ENCODE measurements around the gene FRMPD4.

FRMPD4 gene

DNA sequence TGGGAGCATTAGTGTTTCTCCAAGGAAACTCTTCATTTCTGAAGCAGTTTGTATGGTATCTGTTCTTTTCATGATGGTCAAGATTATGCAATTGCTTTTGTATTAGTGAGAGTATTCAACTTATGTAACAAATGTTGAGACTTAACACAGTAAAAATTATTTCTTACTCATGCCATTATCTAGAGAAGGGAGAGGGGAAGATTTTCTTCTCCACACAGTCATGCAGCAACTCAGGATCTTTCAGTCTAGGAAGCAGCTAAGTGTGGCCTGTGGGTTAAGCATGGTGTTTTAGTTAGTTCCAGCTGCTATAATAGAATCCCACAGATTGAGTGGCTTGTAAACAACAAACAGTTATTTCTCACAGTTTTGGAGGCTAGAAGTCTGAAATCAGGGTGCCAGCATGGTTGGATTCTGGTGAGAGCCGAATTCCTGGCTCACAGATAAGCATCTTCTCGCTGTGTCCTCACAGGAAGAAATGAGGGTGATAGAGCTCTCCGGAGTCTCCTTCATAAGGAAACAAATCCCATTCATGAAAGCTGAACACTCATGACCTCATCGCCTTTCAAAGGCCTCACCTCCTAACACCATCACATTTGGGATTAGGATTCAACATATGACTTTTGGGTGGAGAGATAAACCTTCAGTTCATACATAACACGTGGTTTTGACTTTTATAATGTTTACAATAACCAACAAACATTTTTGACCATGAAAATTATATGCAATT is 101.2 kb downstream of the FRMPD4 start:
- ATAC-seq = no peak
- no peaks in the 10 kb centered on the region for H3K4me1 Mint-ChIP-seq
- H3K9me3 Mint-ChIP-seq = no peaks in the 10 kb centered on the region
- DNase-seq = no peak
- H3K27ac Mint-ChIP-seq = no peak overlapping the region
- no peaks in the 10 kb centered on the region for H3K27me3 Mint-ChIP-seq
- H3K4me3 Mint-ChIP-seq = no peak overlapping the region

DNA sequence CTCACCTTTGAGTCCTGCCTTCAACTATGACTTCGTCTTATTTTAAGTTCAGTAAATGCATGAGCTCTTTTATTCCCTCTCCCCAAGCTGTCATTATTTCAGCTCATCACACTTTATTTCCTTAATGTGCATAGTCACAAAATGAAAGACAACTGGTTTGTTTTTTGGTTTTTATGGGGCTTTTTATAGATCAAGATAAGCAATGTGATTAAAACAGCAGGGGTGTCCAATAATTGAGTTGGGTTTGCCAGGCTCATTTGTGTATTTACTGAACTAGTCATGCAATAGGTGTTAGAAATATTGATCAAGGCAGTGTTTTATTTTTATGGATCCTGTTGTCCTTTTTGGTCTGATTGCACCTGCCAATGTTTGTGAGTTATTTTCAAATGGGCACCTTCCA is 102.2 kb downstream of the FRMPD4 start:
- H3K27me3 Mint-ChIP-seq = no peaks in the 10 kb centered on the region
- H3K9me3 Mint-ChIP-seq = no peaks in the 10 kb centered on the region
- ATAC-seq (no peak), DNase-seq (no peak)
- H3K27ac Mint-ChIP-seq = no peak overlapping the region
- H3K4me3 Mint-ChIP-seq = no peak overlapping the region
- no peaks in the 10 kb centered on the region for H3K4me1 Mint-ChIP-seq

DNA sequence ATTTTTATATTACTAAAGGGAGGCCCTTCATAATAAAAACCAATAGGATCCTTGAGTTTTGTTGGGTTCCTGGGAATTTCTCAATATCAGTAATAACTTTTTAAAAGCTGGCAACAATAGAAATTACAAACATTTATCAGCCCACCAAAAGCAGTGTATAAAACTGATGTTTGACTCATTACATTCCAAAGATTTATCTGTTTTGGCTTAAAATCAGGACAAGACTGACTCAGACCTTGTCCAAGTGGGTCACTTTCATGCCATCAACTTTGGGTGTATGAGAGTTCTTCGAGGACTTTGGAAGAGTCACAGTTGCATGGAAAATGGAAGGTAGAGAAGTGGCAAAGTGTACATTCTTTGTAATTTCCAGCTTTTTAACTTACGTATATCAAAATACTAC is 102.8 kb downstream of the FRMPD4 start:
- no peak overlapping the region for H3K4me3 Mint-ChIP-seq
- H3K4me1 Mint-ChIP-seq = no peaks in the 10 kb centered on the region
- ATAC-seq (no peak), DNase-seq (no peak)
- no peak overlapping the region for H3K27ac Mint-ChIP-seq
- no peaks in the 10 kb centered on the region for H3K27me3 Mint-ChIP-seq
- no peaks in the 10 kb centered on the region for H3K9me3 Mint-ChIP-seq

DNA sequence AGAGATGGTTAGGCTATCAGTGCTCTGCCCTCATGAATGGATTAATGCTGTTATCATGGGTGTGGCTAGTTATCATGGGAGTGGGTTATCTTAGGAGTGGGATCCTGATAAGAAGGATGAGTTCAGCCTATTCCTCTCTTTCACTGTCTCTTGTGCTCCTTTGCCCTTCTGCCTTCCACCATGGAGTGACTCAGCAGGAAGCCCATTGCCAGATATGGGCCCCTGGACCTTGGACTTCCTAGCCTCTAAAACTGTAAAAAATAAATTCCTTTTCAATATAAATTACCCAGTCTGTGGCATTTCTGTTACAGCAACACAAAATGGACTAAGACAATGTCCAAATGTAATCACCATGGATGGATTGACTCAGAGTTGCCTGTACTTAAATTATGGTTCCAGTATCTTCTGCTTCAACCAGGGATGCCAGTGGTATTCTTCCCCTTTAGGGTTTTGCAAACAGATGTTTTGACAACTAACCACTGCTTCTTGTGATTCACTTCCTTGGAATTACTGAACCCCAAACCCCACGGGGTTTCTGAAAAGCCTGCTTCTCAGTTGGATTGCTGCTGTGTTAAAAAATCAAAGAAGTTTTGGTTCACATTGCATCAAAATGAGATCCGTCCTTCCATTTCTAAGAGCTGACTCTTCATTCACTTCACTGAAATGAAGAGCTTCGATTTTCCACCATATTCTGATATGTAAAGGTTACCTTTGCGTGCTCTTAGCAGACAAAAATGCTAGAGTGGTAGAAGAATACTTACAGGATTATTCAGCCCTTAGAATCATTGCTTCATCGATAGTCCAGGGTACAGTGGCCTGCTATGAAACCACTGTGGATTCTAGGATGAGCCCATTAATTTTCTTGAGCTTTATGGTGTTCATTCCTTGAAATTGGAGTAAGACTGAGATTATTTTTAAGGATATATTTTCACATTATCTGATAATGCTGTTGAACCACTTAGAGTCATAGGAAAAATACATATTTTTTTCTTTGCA is 107.7 kb downstream of the FRMPD4 start:
- H3K27me3 Mint-ChIP-seq = no peaks in the 10 kb centered on the region
- no peaks in the 10 kb centered on the region for H3K9me3 Mint-ChIP-seq
- no peak overlapping the region for H3K27ac Mint-ChIP-seq
- ATAC-seq (no peak), DNase-seq (no peak)
- no peaks in the 10 kb centered on the region for H3K4me1 Mint-ChIP-seq
- H3K4me3 Mint-ChIP-seq = no peak overlapping the region

DNA sequence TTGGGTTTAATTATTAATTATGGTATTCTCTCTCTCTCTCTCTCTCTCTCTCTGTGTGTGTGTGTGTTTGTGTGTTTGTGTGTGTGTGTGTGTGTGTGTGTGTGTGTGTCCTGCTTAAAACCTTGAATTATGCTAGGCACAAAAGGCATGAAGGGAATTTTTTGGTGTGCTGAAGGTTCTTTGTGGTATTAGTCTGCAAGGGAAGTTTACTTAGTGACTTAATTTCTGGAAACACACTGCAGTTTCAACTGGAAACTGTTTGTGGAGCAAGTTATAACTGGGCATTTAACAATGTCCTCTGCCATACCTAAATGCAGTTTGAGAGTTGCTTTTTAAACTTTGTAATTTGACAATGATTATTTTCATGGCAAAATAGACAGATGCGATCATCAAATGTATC is 111.7 kb downstream of the FRMPD4 start:
- Mint-ChIP-seq H3K4me3 (no peak overlapping the region), H3K4me1 (no peaks in the 10 kb centered on the region), H3K27ac (no peak overlapping the region), H3K9me3 (no peaks in the 10 kb centered on the region), H3K27me3 (no peaks in the 10 kb centered on the region)
- DNase-seq (no peak), ATAC-seq (no peak)

DNA sequence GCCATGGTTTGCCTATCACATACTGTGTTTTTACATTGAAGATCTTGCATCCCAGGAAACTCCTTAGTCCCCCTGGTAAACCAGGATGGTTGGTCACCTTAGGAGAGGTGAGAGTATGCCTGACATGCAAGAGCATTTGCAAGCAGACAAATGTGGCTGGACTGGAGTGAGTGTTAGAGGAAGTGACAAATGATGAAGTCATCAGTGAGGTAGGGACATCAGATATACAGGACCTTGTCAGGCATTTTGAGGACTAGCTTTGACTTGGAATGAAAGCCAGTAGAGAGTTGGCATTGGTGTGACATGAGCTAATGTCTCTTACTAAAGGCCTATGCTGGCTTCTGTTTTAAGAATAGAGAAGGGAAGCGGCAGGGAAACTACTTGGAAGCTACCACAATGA is 124.9 kb downstream of the FRMPD4 start:
- DNase-seq = no peak
- no peaks in the 10 kb centered on the region for H3K9me3 Mint-ChIP-seq
- H3K27ac Mint-ChIP-seq = no peak overlapping the region
- no peak overlapping the region for H3K4me3 Mint-ChIP-seq
- H3K27me3 Mint-ChIP-seq = no peaks in the 10 kb centered on the region
- no peak for ATAC-seq
- no peaks in the 10 kb centered on the region for H3K4me1 Mint-ChIP-seq

DNA sequence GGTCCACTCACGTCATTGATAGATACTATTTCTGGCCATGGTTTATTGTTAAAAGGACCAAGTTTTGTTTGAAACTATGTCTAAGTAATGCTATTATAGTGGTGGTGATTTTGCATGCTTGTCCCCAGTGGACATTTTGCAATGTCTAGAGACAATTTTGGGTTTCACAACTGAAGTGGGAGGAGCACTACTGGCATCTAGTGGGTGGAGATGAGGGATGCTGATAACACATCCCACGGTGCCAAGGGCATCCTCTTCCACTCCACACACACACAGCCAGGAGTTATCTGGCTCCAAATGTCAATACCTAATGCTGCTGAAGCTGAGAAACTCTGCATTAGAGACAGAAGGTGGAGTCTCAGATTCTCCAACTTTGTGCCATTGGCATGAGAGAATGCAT is 131.2 kb downstream of the FRMPD4 start:
- DNase-seq = no peak
- ATAC-seq = no peak
- Mint-ChIP-seq H3K9me3 (no peaks in the 10 kb centered on the region), H3K27me3 (no peaks in the 10 kb centered on the region), H3K27ac (no peak overlapping the region), H3K4me3 (no peak overlapping the region), H3K4me1 (no peaks in the 10 kb centered on the region)

DNA sequence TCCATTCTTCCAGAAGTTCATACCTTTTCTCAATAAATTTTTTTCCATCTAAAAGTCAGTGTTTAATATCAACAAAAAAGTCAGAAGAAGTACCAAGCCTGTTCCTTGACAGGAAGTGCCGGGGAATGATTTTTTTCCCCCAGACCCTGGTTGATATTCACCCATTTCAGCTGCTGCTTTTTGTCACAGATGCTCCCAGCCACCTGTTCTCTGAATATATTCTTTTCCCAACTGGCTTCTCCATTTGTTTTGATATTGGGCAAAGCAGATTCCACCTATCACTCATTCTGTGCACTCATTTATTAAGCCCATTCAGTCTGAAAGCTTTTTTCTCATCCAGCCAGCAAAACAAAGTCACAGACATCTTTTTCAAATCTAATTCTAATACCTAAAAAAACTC is 139.9 kb downstream of the FRMPD4 start:
- H3K4me1 Mint-ChIP-seq = no peaks in the 10 kb centered on the region
- no peaks in the 10 kb centered on the region for H3K9me3 Mint-ChIP-seq
- DNase-seq (no peak), ATAC-seq (no peak)
- H3K27me3 Mint-ChIP-seq = no peaks in the 10 kb centered on the region
- no peak overlapping the region for H3K4me3 Mint-ChIP-seq
- no peak overlapping the region for H3K27ac Mint-ChIP-seq

DNA sequence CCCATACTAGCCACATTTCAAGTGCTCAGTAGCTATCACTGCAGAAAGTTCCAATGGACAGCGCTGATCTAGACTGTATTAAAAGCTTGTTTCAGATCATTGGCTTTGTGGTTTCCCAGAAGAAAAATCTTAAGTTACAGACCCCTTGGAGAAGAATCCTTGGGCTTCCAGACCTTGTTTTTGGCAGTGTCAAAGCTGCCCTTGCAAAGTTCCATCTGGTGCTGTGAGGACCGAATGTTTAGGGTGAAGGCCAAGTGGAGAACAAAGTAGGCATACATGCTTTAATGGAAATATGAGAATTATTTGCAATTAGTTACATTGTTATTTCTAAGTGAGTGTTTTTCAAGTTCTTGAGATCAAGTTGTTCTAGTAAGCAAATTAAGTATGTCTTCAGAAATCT is 144.7 kb downstream of the FRMPD4 start:
- no peaks in the 10 kb centered on the region for H3K4me1 Mint-ChIP-seq
- DNase-seq = no peak

DNA sequence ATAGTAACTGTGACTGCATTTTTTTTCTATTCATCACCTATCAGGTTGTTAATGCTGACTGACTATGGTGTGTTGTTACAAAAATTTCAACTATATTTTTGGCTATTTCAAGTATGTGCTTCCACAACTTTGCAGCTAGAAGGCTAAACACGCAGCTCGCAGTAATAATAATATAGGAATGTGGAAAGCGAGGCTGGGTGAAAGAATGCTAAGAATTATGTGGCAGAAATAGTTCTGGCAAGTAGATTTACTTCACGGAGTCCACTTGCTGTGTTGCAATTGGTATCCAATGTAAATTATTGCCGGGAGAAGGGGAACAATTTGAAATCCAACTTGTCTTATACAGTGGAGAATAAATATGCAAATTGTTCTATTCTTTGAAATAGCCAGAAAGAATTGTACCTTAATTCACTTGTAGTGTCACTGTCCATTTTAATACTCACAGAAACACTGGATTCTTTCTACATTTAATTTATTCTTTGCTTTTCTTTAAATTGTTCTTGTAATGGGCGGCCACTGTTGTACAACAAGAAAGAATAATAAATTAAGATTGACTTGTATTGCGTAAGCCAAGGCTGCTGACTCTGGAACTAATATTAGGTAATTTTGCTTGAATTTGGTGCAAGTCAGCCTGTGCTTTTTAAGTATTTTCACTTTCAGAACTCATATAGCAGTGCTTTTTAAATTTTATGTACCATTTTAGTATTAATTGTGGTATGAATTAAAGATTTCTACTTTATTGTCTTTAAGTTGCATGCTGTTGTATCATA is 154.9 kb downstream of the FRMPD4 start:
- H3K27ac Mint-ChIP-seq = no peak overlapping the region
- ATAC-seq (no peak), DNase-seq (no peak)
- no peaks in the 10 kb centered on the region for H3K4me1 Mint-ChIP-seq
- no peaks in the 10 kb centered on the region for H3K27me3 Mint-ChIP-seq
- no peak overlapping the region for H3K4me3 Mint-ChIP-seq
- H3K9me3 Mint-ChIP-seq = no peaks in the 10 kb centered on the region

More for the DNA sequence above, 144.7 kb downstream of the FRMPD4 start:
- no peak overlapping the region for H3K27ac Mint-ChIP-seq
- no peak for ATAC-seq
- no peak overlapping the region for H3K4me3 Mint-ChIP-seq
- no peaks in the 10 kb centered on the region for H3K27me3 Mint-ChIP-seq
- no peaks in the 10 kb centered on the region for H3K9me3 Mint-ChIP-seq

DNA sequence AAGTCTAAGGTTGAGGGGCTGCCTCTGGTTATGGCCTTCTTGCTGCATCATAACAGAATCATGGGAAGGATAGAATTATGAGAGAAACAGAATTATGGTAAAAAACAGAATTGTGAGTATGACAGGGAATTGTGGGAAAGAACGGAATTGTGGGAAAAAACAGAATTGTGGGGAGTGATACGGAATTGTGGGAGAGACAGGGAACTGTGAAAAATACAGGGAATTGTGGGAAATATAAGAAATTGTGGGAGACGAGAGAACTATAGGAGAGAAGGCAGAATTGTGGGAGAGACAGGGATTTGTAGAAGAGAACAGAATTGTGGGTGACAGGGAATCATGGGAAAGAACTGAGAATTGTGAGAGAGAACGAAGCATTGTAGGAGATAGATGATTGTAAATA is 159.1 kb downstream of the FRMPD4 start:
- no peaks in the 10 kb centered on the region for H3K27me3 Mint-ChIP-seq
- H3K9me3 Mint-ChIP-seq = no peaks in the 10 kb centered on the region
- DNase-seq = no peak
- no peak for ATAC-seq
- no peak overlapping the region for H3K27ac Mint-ChIP-seq
- H3K4me3 Mint-ChIP-seq = no peak overlapping the region
- no peaks in the 10 kb centered on the region for H3K4me1 Mint-ChIP-seq

DNA sequence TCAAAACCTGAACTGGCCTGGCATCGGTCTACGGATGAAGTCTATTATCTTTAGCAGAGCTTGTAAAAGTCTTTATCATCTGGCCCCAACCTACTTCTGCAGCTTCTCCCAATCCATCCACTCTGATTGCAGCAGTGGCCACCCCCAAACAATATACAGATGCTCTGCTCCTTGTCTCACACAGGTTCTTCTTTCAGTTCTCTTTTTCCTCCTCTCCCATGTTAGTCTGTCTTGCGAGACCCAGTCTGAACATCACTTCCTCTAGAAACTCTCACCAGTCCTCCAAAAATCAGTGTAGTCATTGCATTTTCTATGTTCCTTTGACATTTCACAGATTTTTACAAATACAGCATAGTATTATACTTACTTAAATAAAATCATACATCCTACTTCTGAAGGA is 163.0 kb downstream of the FRMPD4 start:
- Mint-ChIP-seq H3K27ac (no peak overlapping the region), H3K27me3 (no peaks in the 10 kb centered on the region), H3K9me3 (no peaks in the 10 kb centered on the region), H3K4me1 (no peaks in the 10 kb centered on the region), H3K4me3 (no peak overlapping the region)
- DNase-seq = no peak
- ATAC-seq = no peak

DNA sequence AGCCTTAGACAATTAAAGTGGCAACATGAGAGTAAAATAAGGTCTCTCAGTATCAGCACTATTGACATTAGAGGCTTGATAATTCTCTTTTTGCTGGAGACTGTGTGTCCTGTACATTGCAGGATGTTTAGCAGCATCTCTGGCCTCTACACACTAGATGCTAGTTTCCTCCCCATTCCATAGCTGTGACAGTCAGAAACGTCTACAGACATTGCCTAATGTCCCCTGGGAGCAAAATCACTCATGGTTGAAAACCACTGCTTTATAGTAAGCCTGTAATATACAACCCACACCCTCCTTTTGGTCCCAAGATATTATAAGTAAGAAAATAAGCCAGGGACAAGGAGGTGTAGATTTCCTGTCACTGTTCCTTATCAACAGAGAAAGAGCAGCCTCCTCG is 166.0 kb downstream of the FRMPD4 start:
- no peak for ATAC-seq
- H3K4me1 Mint-ChIP-seq = no peaks in the 10 kb centered on the region
- no peaks in the 10 kb centered on the region for H3K27me3 Mint-ChIP-seq
- no peaks in the 10 kb centered on the region for H3K9me3 Mint-ChIP-seq
- H3K4me3 Mint-ChIP-seq = no peak overlapping the region
- no peak overlapping the region for H3K27ac Mint-ChIP-seq
- no peak for DNase-seq

DNA sequence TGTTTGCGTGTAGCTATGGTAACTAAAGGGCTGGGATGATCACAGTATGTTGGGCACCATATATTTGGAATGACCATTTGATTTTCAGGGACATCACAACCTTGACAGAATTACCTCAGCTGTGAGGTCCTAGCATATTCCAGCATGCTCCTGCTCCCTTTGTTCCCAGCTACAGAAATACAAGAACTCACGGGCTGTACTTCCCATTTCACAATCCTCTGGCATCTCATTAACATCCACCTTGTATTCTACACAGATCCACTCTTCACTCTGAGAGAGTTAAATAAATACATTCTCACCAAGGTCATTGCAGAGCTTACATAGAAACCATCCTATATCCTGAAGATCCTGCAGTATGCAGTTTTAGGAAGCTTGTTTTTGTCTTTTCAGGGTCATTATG is 169.7 kb downstream of the FRMPD4 start:
- DNase-seq = no peak
- H3K27ac Mint-ChIP-seq = no peak overlapping the region
- no peaks in the 10 kb centered on the region for H3K4me1 Mint-ChIP-seq
- H3K27me3 Mint-ChIP-seq = no peaks in the 10 kb centered on the region
- no peak overlapping the region for H3K4me3 Mint-ChIP-seq
- no peak for ATAC-seq
- no peaks in the 10 kb centered on the region for H3K9me3 Mint-ChIP-seq

DNA sequence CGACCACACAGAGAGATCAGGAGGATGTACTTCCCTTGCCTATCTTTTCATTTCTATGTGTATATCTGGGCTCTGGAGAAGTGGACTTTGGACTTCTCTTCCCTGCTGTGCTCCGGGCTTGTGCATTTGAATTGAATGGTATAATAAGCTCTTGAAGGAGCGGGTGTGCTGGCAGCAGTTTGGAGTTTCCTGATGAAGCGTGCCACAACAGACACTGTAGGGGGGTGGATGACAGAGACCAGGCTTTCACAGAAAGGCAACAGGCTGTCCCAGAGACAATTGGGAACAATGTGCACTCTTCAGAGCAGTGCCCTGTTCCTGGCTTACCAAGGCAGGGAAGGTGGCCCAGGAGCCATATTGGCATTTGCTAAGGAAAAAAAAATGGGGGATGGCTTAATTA is 170.1 kb downstream of the FRMPD4 start:
- no peak for DNase-seq
- H3K4me1 Mint-ChIP-seq = no peaks in the 10 kb centered on the region
- no peak for ATAC-seq
- H3K27ac Mint-ChIP-seq = no peak overlapping the region
- no peaks in the 10 kb centered on the region for H3K27me3 Mint-ChIP-seq
- H3K4me3 Mint-ChIP-seq = no peak overlapping the region
- H3K9me3 Mint-ChIP-seq = no peaks in the 10 kb centered on the region
